Neural cell (in vitro differentiated cells): ENCODE measurements around the gene TMOD3. TPM values are rescaled to one million over a fixed set of nuclear protein-coding genes. Genes with fewer than 3 reads are reported as not detected.

ENCODE experiments used
- H2AFZ ChIP-seq: fragments of 200-600, 300-800 bp; sonication (generic), shearing (Covaris generic); 2 replicates; pipeline ENCODE4 v1.6.0; 2014; ENCODE audit warnings: low read depth, mild to moderate bottlenecking, antibody characterized with exemption, low read length, moderate library complexity
- H3F3A ChIP-seq: fragments of 200-600 bp; shearing (Covaris generic); 2 replicates; pipeline ENCODE4 v1.6.1; 2016; ENCODE audit warnings: mild to moderate bottlenecking, moderate library complexity, mixed read lengths, antibody characterized with exemption, low read length; ENCODE audit not compliant: insufficient read depth, poor library complexity, severe bottlenecking
- H3K27ac ChIP-seq: fragments of 200-600, 300-800 bp; sonication (generic), shearing (Covaris generic); 2 replicates; pipeline ENCODE4 v1.5.1; 2014; ENCODE audit warnings: mild to moderate bottlenecking, low read length, moderate library complexity
- H3K27me3 ChIP-seq: fragments of 300-800, 200-600 bp; sonication (generic), shearing (Covaris generic); 2 replicates; pipeline ENCODE4 v1.6.0; 2014; ENCODE audit warnings: mild to moderate bottlenecking, low read depth, low read length, moderate library complexity; ENCODE audit not compliant: insufficient read depth
- H3K36me3 ChIP-seq: fragments of 300-800, 200-600 bp; sonication (generic), shearing (Covaris generic); 2 replicates; pipeline ENCODE4 v1.5.1; 2014; ENCODE audit warnings: mild to moderate bottlenecking, antibody characterized with exemption, low read length, moderate library complexity; ENCODE audit not compliant: insufficient read depth
- H3K4me2 ChIP-seq: fragments of 300-800, 200-600 bp; sonication (generic), shearing (Covaris generic); 2 replicates; pipeline ENCODE4 v1.6.0; 2014; ENCODE audit warnings: mild to moderate bottlenecking, low read length
- H3K4me3 ChIP-seq: fragments of 300-800, 200-600 bp; sonication (generic), shearing (Covaris generic); 2 replicates; pipeline ENCODE4 v1.5.1; 2014; ENCODE audit warnings: mild to moderate bottlenecking, low read length, moderate library complexity
- H3K79me2 ChIP-seq: fragments of 200-600 bp; shearing (Covaris generic); replicated peaks from 2 replicates; pipeline ENCODE4 v1.6.0; 2014; ENCODE audit warnings: mild to moderate bottlenecking, low read length, moderate library complexity; ENCODE audit not compliant: insufficient read depth
- H3K9ac ChIP-seq: fragments of 300-800, 200-600 bp; sonication (generic), shearing (Covaris generic); 2 replicates; pipeline ENCODE4 v1.6.1; 2016; ENCODE audit warnings: mild to moderate bottlenecking, low read length, mixed read lengths
- H3K9me2 ChIP-seq: fragments of 200-600 bp; shearing (Covaris generic); 2 replicates; pipeline ENCODE4 v1.6.1; 2016; ENCODE audit warnings: mild to moderate bottlenecking, low read length, mixed read lengths; ENCODE audit not compliant: insufficient read depth
- H3K9me3 ChIP-seq: fragments of 200-600, 300-800 bp; sonication (generic), shearing (Covaris generic); 2 replicates; pipeline ENCODE4 v1.6.1; 2016; ENCODE audit warnings: mild to moderate bottlenecking, mixed run types, low read length, moderate library complexity, mixed read lengths
- H4K20me1 ChIP-seq: fragments of 200-600 bp; shearing (Covaris generic); 2 replicates; pipeline ENCODE4 v1.6.1; 2016; ENCODE audit warnings: mild to moderate bottlenecking, mixed run types; ENCODE audit not compliant: insufficient read depth
- CTCF ChIP-seq: fragments of 450-650 bp; IDR thresholded peaks from 2 replicates; pipeline ENCODE4 v1.5.1; 2014; ENCODE audit warnings: antibody characterized with exemption, mild to moderate bottlenecking, moderate library complexity; ENCODE audit not compliant: poor library complexity, severe bottlenecking
- EP300 ChIP-seq: fragments of 450-650 bp; conservative IDR thresholded peaks from 2 replicates; pipeline ENCODE4 v1.6.1; 2014; ENCODE audit warnings: antibody characterized with exemption, mild to moderate bottlenecking, moderate library complexity; ENCODE audit not compliant: poor library complexity, severe bottlenecking
- EZH2 ChIP-seq: fragments of 200-600, 300-800 bp; shearing (Covaris generic), sonication (generic); IDR thresholded peaks from 2 replicates; pipeline ENCODE4 v1.6.1; 2014; ENCODE audit warnings: antibody characterized with exemption, low read length, borderline replicate concordance, mild to moderate bottlenecking; ENCODE audit not compliant: insufficient read depth, poor library complexity, severe bottlenecking
- MXI1 ChIP-seq: fragments of 450-650 bp; conservative IDR thresholded peaks from 2 replicates; pipeline ENCODE4 v1.6.1; 2014; ENCODE audit warnings: antibody characterized with exemption, mild to moderate bottlenecking; ENCODE audit not compliant: poor library complexity, severe bottlenecking
- POLR2AphosphoS5 ChIP-seq: IDR thresholded peaks from 2 replicates; pipeline ENCODE4 v1.6.1; 2012
- RAD21 ChIP-seq: fragments of 450-650 bp; conservative IDR thresholded peaks from 2 replicates; pipeline ENCODE4 v1.6.1; 2014; ENCODE audit warnings: antibody characterized with exemption, mild to moderate bottlenecking, moderate library complexity
- SMC3 ChIP-seq: fragments of 450-650 bp; conservative IDR thresholded peaks from 2 replicates; pipeline ENCODE4 v1.6.1; 2014; ENCODE audit warnings: antibody characterized with exemption, mild to moderate bottlenecking, moderate library complexity; ENCODE audit not compliant: poor library complexity
- TAF1 ChIP-seq: IDR thresholded peaks from 2 replicates; pipeline ENCODE4 v1.6.1; 2012; ENCODE audit warnings: low read depth
- polyA plus RNA-seq: library from polyadenylated mRNA; depleted of rRNA; stranded (reverse); fragments of >200 nt; gene quantifications from 2 replicates; pipeline ENCODE4 v1.2.3, GENCODE V29; 2014
- TF ChIP-seq, protein P1 (sequence below): IDR thresholded peaks from 2 replicates; pipeline ENCODE4 v1.6.1; 2012; ENCODE audit warnings: borderline replicate concordance

TMOD3 gene
- polyA plus RNA-seq, 1 donor from 2014 or later: 12.6 TPM

- H3K36me3 ChIP-seq: peaks cover 26% of the 10 kb centered on the region
- H3K9me3 ChIP-seq: no peaks in the 10 kb centered on the region
- H3F3A ChIP-seq: no peaks in the 10 kb centered on the region
- H3K27ac ChIP-seq: no peak overlapping the region
- no peak overlapping the region for H2AFZ ChIP-seq
- H4K20me1 ChIP-seq: no peaks in the 10 kb centered on the region
- H3K79me2 ChIP-seq: no peaks in the 10 kb centered on the region
- no peaks in the 10 kb centered on the region for H3K27me3 ChIP-seq
- no peak overlapping the region for H3K4me2 ChIP-seq
- H3K9me2 ChIP-seq: no peaks in the 10 kb centered on the region
- no peak for TF ChIP-seq EZH2
- no peak for TF ChIP-seq RAD21
- no peak for TF ChIP-seq TAF1
- no peak for TF ChIP-seq SMC3
- no peak for TF ChIP-seq POLR2AphosphoS5
- no peak for TF ChIP-seq MXI1
- TF ChIP-seq, protein P1, sequence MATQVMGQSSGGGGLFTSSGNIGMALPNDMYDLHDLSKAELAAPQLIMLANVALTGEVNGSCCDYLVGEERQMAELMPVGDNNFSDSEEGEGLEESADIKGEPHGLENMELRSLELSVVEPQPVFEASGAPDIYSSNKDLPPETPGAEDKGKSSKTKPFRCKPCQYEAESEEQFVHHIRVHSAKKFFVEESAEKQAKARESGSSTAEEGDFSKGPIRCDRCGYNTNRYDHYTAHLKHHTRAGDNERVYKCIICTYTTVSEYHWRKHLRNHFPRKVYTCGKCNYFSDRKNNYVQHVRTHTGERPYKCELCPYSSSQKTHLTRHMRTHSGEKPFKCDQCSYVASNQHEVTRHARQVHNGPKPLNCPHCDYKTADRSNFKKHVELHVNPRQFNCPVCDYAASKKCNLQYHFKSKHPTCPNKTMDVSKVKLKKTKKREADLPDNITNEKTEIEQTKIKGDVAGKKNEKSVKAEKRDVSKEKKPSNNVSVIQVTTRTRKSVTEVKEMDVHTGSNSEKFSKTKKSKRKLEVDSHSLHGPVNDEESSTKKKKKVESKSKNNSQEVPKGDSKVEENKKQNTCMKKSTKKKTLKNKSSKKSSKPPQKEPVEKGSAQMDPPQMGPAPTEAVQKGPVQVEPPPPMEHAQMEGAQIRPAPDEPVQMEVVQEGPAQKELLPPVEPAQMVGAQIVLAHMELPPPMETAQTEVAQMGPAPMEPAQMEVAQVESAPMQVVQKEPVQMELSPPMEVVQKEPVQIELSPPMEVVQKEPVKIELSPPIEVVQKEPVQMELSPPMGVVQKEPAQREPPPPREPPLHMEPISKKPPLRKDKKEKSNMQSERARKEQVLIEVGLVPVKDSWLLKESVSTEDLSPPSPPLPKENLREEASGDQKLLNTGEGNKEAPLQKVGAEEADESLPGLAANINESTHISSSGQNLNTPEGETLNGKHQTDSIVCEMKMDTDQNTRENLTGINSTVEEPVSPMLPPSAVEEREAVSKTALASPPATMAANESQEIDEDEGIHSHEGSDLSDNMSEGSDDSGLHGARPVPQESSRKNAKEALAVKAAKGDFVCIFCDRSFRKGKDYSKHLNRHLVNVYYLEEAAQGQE: no peak
- TF ChIP-seq EP300: no peak
- TF ChIP-seq CTCF: no peak
- H3K9ac ChIP-seq: no peak overlapping the region
- no peak overlapping the region for H3K4me3 ChIP-seq
Measured at GRCh38 chr15:51780636-51781035, 48.8 kb upstream of the TMOD3 start.

- no peak overlapping the region for H2AFZ ChIP-seq
- no peaks in the 10 kb centered on the region for H3K9me2 ChIP-seq
- no peaks in the 10 kb centered on the region for H4K20me1 ChIP-seq
- no peak overlapping the region for H3K4me3 ChIP-seq
- peaks cover 28% of the 10 kb centered on the region for H3K36me3 ChIP-seq
- no peaks in the 10 kb centered on the region for H3F3A ChIP-seq
- H3K9me3 ChIP-seq: no peaks in the 10 kb centered on the region
- no peak overlapping the region for H3K9ac ChIP-seq
- no peaks in the 10 kb centered on the region for H3K79me2 ChIP-seq
- no peak for TF ChIP-seq SMC3
- TF ChIP-seq EP300: no peak
- no peak for TF ChIP-seq TAF1
- TF ChIP-seq RAD21: no peak
- TF ChIP-seq POLR2AphosphoS5: no peak
- no peak for TF ChIP-seq MXI1
- no peak for TF ChIP-seq EZH2
- TF ChIP-seq CTCF: no peak
- TF ChIP-seq, protein P1: no peak
- H3K27ac ChIP-seq: no peak overlapping the region
- no peak overlapping the region for H3K4me2 ChIP-seq
- H3K27me3 ChIP-seq: no peaks in the 10 kb centered on the region
Measured at GRCh38 chr15:51781506-51781905, 47.9 kb upstream of the TMOD3 start.
